Ovary (tissue), 3 donors: ENCODE measurements around the gene GPR107.

ENCODE experiments used
- CTCF ChIP-seq, 3 donors: fragments of 450-650 bp in 2 of 3; fragments of 200-600 bp in 1 of 3; IDR thresholded peaks; one replicate each; pipeline versions ENCODE4 v1.5.1 to v1.8.0; 2016 to 2022; ENCODE audit warnings: antibody characterized with exemption in 3 of 3, mild to moderate bottlenecking in 1 of 3
- EP300 ChIP-seq: sonication (generic); formaldehyde crosslinking; IDR thresholded peaks from one replicate; pipeline ENCODE4 v1.6.1; 2017; ENCODE audit warnings: antibody characterized with exemption
- POLR2A ChIP-seq: fragments of 450-650 bp; IDR thresholded peaks from one replicate; pipeline ENCODE4 v1.6.1; 2017; ENCODE audit warnings: antibody characterized with exemption, mild to moderate bottlenecking, moderate library complexity
- donor health status: DM: no; HTN: no; CAD: no.

- TF ChIP-seq CTCF (IDR thresholded peaks at IDR 0.05) (no peak), POLR2A (no peak), EP300 (no peak)
Measured at GRCh38 chr9:130166399-130166798, 112.7 kb downstream of the GPR107 start.
